NT2/D1 (cell line): ENCODE measurements around the gene SLC43A3.

ENCODE experiments used
- DNase-seq: peaks from one replicate; pipeline ENCODE4 v3.0.0-alpha.2; 2011; ENCODE audit warnings: low read depth, low spot score
- H3K27me3 ChIP-seq: 2 replicates; pipeline ENCODE4 v1.6.0; 2011; ENCODE audit warnings: mild to moderate bottlenecking; ENCODE audit not compliant: insufficient read length, insufficient read depth
- H3K36me3 ChIP-seq: 2 replicates; pipeline ENCODE4 v1.6.1; 2011; ENCODE audit warnings: mild to moderate bottlenecking, low read length, mixed read lengths; ENCODE audit not compliant: insufficient read depth, insufficient read length
- H3K4me1 ChIP-seq: 2 replicates; pipeline ENCODE4 v1.5.1; 2011; ENCODE audit not compliant: insufficient read depth, insufficient read length
- H3K4me3 ChIP-seq: 2 replicates; pipeline ENCODE4 v1.5.1; 2011; ENCODE audit warnings: low read depth; ENCODE audit not compliant: insufficient read length
- H3K9ac ChIP-seq: 2 replicates; pipeline ENCODE4 v1.6.0; 2011; ENCODE audit warnings: low read depth; ENCODE audit not compliant: insufficient read length
- H3K9me3 ChIP-seq: 2 replicates; pipeline ENCODE4 v1.5.1; 2011; ENCODE audit warnings: mild to moderate bottlenecking, low read length; ENCODE audit not compliant: insufficient read depth
- SUZ12 ChIP-seq: IDR thresholded peaks from 2 replicates; pipeline ENCODE4 v1.6.1; 2011; ENCODE audit not compliant: insufficient read length, insufficient read depth; ENCODE audit errors: extremely low read depth
- YY1 ChIP-seq: IDR thresholded peaks from 2 replicates; pipeline ENCODE4 v1.6.1; 2011; ENCODE audit not compliant: insufficient read length, insufficient read depth
- ZNF274 ChIP-seq: IDR thresholded peaks from 2 replicates; pipeline ENCODE4 v1.6.1; 2011; ENCODE audit warnings: mild to moderate bottlenecking, low read depth, low read length

Gene SLC43A3

GRCh38 chr11:57402188-57403002 lies 24.5 kb downstream of the SLC43A3 start:
- peaks cover 3% of the 10 kb centered on the region for H3K27me3 ChIP-seq
- TF ChIP-seq ZNF274 (no peak), YY1 (no peak), SUZ12 (no peak)
- no peak overlapping the region for H3K4me3 ChIP-seq
- no peak for DNase-seq
- H3K9ac ChIP-seq, result no peak overlapping the region
- H3K9me3 ChIP-seq, result no peaks in the 10 kb centered on the region
- peaks cover 9% of the 10 kb centered on the region for H3K36me3 ChIP-seq
- H3K4me1 ChIP-seq, result peaks cover 5% of the 10 kb centered on the region

GRCh38 chr11:57399972-57400578 lies 26.8 kb downstream of the SLC43A3 start:
- H3K36me3 ChIP-seq, result no peaks in the 10 kb centered on the region
- H3K4me3 ChIP-seq, result no peak overlapping the region
- H3K9me3 ChIP-seq, result no peaks in the 10 kb centered on the region
- peaks cover 7% of the 10 kb centered on the region for H3K27me3 ChIP-seq
- DNase-seq, result no peak
- TF ChIP-seq SUZ12, result no peak
- H3K4me1 ChIP-seq, result no peaks in the 10 kb centered on the region
- no peak overlapping the region for H3K9ac ChIP-seq

- peaks cover 3% of the 10 kb centered on the region for H3K4me1 ChIP-seq
- no peaks in the 10 kb centered on the region for H3K9me3 ChIP-seq
- H3K9ac ChIP-seq, result no peak overlapping the region
- no peak for DNase-seq
- H3K27me3 ChIP-seq, result peaks cover 7% of the 10 kb centered on the region
- H3K36me3 ChIP-seq, result no peaks in the 10 kb centered on the region
- no peak overlapping the region for H3K4me3 ChIP-seq
- no peak for TF ChIP-seq YY1
- no peak for TF ChIP-seq ZNF274
- no peak for TF ChIP-seq SUZ12
Observed at GRCh38 chr11:57399221-57399620, 27.7 kb downstream of the SLC43A3 start.

- H3K9me3 ChIP-seq, result no peaks in the 10 kb centered on the region
- no peaks in the 10 kb centered on the region for H3K36me3 ChIP-seq
- H3K4me3 ChIP-seq, result no peak overlapping the region
- H3K27me3 ChIP-seq, result peaks cover 7% of the 10 kb centered on the region
- H3K4me1 ChIP-seq, result peaks cover 3% of the 10 kb centered on the region
- TF ChIP-seq YY1 (no peak), ZNF274 (no peak), SUZ12 (no peak)
- DNase-seq, result no peak
- H3K9ac ChIP-seq, result no peak overlapping the region
Observed at GRCh38 chr11:57397394-57397990, 29.4 kb downstream of the SLC43A3 start.

GRCh38 chr11:57396744-57397143 lies 30.2 kb downstream of the SLC43A3 start:
- Histone ChIP-seq H3K27me3 (peaks cover 7% of the 10 kb centered on the region), H3K4me3 (no peak overlapping the region), H3K9me3 (no peaks in the 10 kb centered on the region), H3K4me1 (peaks cover 3% of the 10 kb centered on the region), H3K9ac (no peak overlapping the region), H3K36me3 (no peaks in the 10 kb centered on the region)
- DNase-seq, result no peak
- no peak for TF ChIP-seq ZNF274
- no peak for TF ChIP-seq YY1
- TF ChIP-seq SUZ12, result no peak

- H3K36me3 ChIP-seq, result no peaks in the 10 kb centered on the region
- no peak overlapping the region for H3K9ac ChIP-seq
- peaks cover 3% of the 10 kb centered on the region for H3K4me1 ChIP-seq
- H3K4me3 ChIP-seq, result no peak overlapping the region
- DNase-seq, result no peak
- H3K27me3 ChIP-seq, result peaks cover 7% of the 10 kb centered on the region
- TF ChIP-seq ZNF274, result no peak
- TF ChIP-seq YY1, result no peak
- no peak for TF ChIP-seq SUZ12
- H3K9me3 ChIP-seq, result no peaks in the 10 kb centered on the region
Observed at GRCh38 chr11:57395905-57396623, 30.9 kb downstream of the SLC43A3 start.

- Histone ChIP-seq H3K9me3 (no peaks in the 10 kb centered on the region), H3K36me3 (no peaks in the 10 kb centered on the region), H3K4me3 (no peak overlapping the region), H3K4me1 (peaks cover 3% of the 10 kb centered on the region), H3K9ac (no peak overlapping the region), H3K27me3 (peaks cover 14% of the 10 kb centered on the region)
- DNase-seq, result no peak
- TF ChIP-seq ZNF274, result no peak
- TF ChIP-seq SUZ12, result no peak
- no peak for TF ChIP-seq YY1
Observed at GRCh38 chr11:57394203-57394965, 32.5 kb downstream of the SLC43A3 start.
